ENCODE data around the gene DDX10. TPM values are rescaled to one million over a fixed set of nuclear protein-coding genes. Genes with fewer than 3 reads are reported as not detected.

Gene DDX10
- total RNA-seq, 4 donors from 2014 or later, result 27.9 to 511 (median 31.5) TPM

DNA sequence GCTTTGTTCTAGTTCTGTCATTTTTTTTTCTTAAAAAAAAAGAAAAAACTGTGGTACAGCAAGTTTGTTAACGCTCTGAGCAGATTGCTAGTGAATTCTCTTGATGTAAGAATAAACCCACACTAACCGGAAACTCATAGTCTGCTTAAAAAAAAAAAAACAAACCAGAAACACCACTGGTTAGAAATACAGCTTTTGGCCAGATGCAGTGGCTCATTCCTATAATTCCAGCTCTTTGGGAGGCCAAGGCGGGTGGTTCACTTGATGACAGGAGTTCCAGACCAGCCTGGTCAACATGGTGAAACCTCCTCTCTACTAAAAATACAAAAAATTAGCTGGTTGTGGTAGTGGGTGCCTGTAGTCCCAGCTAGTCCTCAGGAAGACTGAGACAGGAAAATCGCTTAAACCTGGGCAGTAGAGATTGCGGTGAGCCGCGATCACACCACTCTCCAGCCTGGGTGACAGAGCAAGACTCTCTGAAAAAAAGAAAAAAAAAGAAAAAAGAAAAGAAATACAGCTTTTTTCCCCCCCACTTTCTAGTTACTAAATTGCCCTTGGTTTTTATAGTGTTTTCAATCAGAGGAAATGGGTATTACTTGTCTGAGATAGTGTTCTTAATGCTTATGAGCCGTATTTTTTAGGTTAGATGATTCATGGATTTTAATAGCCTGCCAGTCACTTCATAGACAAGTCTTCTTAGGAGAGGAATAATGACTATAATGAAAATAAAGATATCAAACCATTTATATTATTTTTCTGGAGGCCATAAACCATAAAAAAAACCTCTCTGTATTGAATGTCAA, 222.8 kb downstream of the DDX10 start:
- intact Hi-C loops (cut with DNase I; ENCODE audit: low total_unique reads), result no loop called here
- no peak overlapping the region for H3K4me3 ChIP-seq
- H3K9me3 ChIP-seq, result no peaks in the 10 kb centered on the region
- no peak for TF ChIP-seq POLR2A (IDR thresholded peaks at IDR 0.05)
- TF ChIP-seq, protein P1, sequence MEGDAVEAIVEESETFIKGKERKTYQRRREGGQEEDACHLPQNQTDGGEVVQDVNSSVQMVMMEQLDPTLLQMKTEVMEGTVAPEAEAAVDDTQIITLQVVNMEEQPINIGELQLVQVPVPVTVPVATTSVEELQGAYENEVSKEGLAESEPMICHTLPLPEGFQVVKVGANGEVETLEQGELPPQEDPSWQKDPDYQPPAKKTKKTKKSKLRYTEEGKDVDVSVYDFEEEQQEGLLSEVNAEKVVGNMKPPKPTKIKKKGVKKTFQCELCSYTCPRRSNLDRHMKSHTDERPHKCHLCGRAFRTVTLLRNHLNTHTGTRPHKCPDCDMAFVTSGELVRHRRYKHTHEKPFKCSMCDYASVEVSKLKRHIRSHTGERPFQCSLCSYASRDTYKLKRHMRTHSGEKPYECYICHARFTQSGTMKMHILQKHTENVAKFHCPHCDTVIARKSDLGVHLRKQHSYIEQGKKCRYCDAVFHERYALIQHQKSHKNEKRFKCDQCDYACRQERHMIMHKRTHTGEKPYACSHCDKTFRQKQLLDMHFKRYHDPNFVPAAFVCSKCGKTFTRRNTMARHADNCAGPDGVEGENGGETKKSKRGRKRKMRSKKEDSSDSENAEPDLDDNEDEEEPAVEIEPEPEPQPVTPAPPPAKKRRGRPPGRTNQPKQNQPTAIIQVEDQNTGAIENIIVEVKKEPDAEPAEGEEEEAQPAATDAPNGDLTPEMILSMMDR (IDR thresholded peaks at IDR 0.05), result no peak
- no peaks in the 10 kb centered on the region for H3K36me3 ChIP-seq
- H3K4me1 ChIP-seq, result no peaks in the 10 kb centered on the region
- DNase-seq, result no peak
- no peaks in the 10 kb centered on the region for H3K27me3 ChIP-seq
- H3K27ac ChIP-seq, result no peak overlapping the region

DNA sequence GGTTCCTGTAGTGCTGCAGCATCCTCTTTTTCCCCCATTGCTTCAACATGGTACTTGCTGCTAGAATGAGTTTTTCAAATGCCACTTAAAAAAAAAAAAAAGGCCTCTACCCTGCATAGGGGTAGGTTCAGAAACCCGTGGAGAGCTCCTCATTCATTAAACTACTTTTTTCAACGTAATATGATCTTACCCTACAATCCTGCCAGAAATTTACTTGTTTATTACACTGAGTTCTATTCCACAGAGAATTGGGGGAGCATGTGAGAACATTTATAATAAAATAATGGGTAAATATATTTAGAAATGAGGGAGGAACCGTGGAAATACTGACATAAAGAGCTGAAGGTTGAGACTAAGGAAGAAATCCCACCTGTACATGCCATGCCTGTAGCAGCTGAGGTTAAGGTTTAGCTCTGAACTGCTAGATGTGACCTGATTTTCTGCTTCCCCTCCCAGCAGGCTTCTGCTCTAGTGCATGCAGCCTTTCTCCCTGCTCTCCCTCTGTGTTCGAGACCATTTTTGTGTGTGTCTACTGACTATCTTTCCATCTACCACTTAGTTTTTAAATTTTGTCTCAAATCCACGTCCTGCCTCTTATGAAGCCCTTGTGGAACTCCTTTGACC, 225.7 kb downstream of the DDX10 start:
- TF ChIP-seq, protein P1 (IDR thresholded peaks at IDR 0.05), result no peak
- no peak for TF ChIP-seq POLR2A (IDR thresholded peaks at IDR 0.05)
- H3K9me3 ChIP-seq, result no peaks in the 10 kb centered on the region
- no peak for DNase-seq
- no peak overlapping the region for H3K4me3 ChIP-seq
- H3K27ac ChIP-seq, result no peak overlapping the region
- H3K4me1 ChIP-seq, result no peaks in the 10 kb centered on the region
- no peaks in the 10 kb centered on the region for H3K36me3 ChIP-seq
- H3K27me3 ChIP-seq, result no peaks in the 10 kb centered on the region
- intact Hi-C loops (cut with DNase I; ENCODE audit: low total_unique reads), result no loop called here

DNA sequence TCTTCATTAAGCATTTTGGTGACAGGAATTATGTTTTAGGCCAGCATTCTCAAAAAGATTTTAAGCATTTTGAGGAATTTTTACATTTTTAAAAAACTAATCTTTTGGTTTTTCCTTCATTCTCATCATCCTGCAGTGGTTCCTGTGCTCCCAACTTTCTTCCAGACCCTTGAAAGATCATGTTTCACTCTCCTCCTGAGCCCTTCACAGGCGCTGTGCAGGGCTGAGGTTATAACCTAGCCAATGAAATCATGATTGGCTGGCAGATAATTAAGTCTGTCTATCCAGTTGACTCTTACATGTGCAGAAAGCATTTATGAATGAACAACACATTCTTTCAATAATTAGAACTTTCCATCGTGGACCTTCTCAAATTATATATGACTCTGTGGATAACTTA, 226.3 kb downstream of the DDX10 start:
- H3K36me3 ChIP-seq, result no peaks in the 10 kb centered on the region
- H3K27ac ChIP-seq, result no peak overlapping the region
- intact Hi-C loops (cut with DNase I; ENCODE audit: low total_unique reads), result no loop called here
- H3K9me3 ChIP-seq, result no peaks in the 10 kb centered on the region
- H3K4me1 ChIP-seq, result no peaks in the 10 kb centered on the region
- H3K27me3 ChIP-seq, result no peaks in the 10 kb centered on the region
- H3K4me3 ChIP-seq, result no peak overlapping the region
- DNase-seq, result no peak
- TF ChIP-seq, protein P1 (IDR thresholded peaks at IDR 0.05), result no peak
- no peak for TF ChIP-seq POLR2A (IDR thresholded peaks at IDR 0.05)

DNA sequence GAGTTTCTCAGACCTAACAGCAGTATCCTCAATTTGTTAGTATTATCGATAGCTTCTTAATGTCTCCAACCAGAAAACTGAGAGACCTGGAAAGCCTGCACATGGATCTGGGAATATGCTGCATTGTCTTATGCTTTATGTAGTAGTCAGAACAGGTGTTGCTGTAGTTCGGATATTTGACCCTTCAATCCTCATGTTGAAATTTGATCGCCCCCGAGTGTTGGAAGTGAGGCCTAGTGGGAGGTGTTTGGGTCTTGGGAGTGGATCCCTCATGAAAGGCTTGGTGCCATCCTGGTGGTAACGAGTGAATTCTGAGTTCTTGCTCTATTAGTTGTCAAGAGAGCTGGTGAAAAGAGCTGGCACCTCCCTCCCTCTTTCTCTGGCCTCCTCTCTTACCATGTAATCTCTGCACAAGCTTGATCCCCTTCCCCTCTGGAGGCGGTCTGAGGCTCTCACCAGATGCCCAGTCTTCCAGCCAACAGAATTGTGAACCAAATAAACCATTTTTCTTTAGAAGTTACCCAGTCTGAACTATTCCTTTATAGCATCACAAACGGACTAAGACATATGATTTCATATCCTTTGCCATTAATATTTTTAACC, 227.1 kb downstream of the DDX10 start:
- H3K27ac ChIP-seq, result no peak overlapping the region
- no peaks in the 10 kb centered on the region for H3K36me3 ChIP-seq
- H3K27me3 ChIP-seq, result no peaks in the 10 kb centered on the region
- no peak for DNase-seq
- intact Hi-C loops (cut with DNase I; ENCODE audit: low total_unique reads), result no loop called here
- H3K9me3 ChIP-seq, result no peaks in the 10 kb centered on the region
- TF ChIP-seq POLR2A (IDR thresholded peaks at IDR 0.05), result no peak
- TF ChIP-seq, protein P1 (IDR thresholded peaks at IDR 0.05), result no peak
- no peak overlapping the region for H3K4me3 ChIP-seq
- no peaks in the 10 kb centered on the region for H3K4me1 ChIP-seq

Data from uterus (tissue), 4 donors.